Esophagus squamous epithelium (tissue), 4 donors: ENCODE results near the gene RNF149.

Experiments used
- POLR2A ChIP-seq, 4 donors: fragments of 450-650 bp; IDR thresholded peaks; one replicate each; pipeline ENCODE4 v1.6.1; 2017; ENCODE audit warnings: antibody characterized with exemption in 4 of 4, mild to moderate bottlenecking in 4 of 4, moderate library complexity in 3 of 4
- TF ChIP-seq, protein P1 (sequence below), 6 experiments: fragments of 450-650 bp in 4 of 6; fragments of 200-600 bp in 2 of 6; sonication (generic) in 2 of 6; IDR thresholded peaks; one replicate each; pipeline ENCODE4 v1.5.1; 2016 to 2019; ENCODE audit warnings: antibody characterized with exemption in 6 of 6, mild to moderate bottlenecking in 4 of 6, moderate library complexity in 4 of 6

DNA sequence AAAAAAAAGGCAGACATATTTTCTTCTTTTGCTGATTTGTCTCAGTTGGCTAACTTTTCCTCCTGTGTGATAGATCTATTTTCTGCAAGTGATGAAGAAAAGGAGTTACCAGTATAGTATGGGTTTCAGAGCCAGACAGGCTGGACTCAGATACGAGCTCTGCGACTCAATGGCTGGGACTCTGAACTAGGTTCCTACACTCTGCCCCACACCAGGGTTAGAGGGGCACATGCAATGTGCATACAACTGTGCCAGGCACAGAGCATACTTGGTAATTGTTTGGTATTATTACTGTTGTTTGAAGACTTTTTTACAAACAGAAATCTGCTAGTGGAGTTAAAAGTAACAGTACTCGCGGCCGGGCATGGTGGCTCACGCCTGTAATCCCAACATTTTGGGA lies 21.8 kb downstream of the RNF149 start:
- TF ChIP-seq, protein P1, sequence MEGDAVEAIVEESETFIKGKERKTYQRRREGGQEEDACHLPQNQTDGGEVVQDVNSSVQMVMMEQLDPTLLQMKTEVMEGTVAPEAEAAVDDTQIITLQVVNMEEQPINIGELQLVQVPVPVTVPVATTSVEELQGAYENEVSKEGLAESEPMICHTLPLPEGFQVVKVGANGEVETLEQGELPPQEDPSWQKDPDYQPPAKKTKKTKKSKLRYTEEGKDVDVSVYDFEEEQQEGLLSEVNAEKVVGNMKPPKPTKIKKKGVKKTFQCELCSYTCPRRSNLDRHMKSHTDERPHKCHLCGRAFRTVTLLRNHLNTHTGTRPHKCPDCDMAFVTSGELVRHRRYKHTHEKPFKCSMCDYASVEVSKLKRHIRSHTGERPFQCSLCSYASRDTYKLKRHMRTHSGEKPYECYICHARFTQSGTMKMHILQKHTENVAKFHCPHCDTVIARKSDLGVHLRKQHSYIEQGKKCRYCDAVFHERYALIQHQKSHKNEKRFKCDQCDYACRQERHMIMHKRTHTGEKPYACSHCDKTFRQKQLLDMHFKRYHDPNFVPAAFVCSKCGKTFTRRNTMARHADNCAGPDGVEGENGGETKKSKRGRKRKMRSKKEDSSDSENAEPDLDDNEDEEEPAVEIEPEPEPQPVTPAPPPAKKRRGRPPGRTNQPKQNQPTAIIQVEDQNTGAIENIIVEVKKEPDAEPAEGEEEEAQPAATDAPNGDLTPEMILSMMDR (IDR thresholded peaks at IDR 0.05): no peak
- TF ChIP-seq POLR2A (IDR thresholded peaks at IDR 0.05): no peak
